Activated CD4-positive, alpha-beta T cell treated with anti-CD3 and anti-CD28 coated beads, Interleukin-10, Interleukin-2, amounts not matched to agents 100 ng/mL and 50 ng/mL, durations not matched to agents 16 hours and 8 hours (primary cell): ENCODE measurements around the gene SNRPA.
A peak's percentile ranks its signal among the peaks of the same experiment; 100 is the strongest.
"Not testable (repeated sequence)": the region's sequence is repeated elsewhere in the genome, so short reads cannot be mapped to it uniquely, and the experiment has no call there.

Experiments used
- DNase-seq: peaks from one replicate; pipeline ENCODE4 v3.0.0-alpha.2; 2020

SNRPA gene

DNA sequence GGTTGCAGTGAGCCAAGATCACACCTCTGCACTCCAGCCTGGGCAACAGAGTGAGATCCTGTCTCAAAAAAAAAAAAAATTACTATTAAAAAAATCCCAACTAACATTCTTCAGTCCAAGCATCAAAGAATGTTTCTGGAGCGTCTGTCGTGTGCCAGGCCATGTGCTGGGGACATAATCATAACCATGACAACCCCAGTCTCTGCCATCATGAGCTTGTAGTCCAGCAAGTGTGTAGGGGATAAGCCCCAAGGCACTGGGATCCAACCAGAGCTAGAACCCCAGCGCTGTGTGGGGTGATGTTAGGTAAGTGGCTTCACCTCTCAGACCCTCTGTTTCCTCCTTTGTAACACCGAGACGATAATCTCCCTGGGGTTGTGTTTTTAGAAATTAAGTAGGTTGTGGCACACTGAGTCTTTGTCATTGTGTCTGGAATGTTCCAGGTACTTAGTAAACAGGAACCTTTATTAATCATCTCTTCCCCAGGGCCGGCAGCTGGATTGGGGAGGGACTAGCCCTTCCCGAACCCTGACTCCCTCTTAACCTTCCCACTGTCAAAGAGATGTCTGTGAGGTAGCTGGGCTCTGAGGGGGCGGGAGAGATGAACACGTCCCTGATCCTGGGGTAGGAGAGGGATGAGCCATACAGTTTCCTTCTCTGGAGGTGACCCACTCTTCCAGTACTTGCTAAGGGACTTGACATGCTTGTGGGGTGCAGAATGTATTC, 28.9 kb upstream of the SNRPA start:
- DNase-seq: no peak

DNA sequence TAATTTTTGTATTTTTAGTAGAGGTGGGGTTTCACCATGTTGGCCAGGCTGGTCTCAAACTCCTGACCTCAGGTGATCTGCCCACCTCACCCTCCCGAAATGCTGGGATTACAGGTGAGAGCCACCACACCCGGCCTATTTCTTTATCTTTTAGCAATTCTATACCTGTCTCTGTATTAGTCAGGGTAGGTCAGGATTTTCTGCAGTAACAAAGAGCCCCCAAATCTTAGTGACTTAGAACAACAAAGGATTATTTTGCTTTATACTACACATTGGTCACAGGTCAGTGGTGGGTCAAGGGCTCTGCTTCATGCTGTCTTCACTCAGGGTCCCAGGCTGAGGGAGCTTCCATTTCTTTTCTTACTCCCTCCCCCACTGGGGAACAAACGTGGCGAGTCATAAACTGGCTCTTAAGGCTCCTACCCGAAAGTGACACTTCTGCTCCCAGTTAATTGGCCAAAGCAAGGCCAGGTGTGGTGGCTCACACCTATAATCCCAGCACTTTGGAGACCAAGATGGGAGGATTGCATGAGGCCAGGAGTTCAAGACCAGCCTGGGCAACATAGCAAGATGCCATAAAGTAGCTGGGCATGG, 27.2 kb upstream of the SNRPA start:
- DNase-seq: no peak

DNA sequence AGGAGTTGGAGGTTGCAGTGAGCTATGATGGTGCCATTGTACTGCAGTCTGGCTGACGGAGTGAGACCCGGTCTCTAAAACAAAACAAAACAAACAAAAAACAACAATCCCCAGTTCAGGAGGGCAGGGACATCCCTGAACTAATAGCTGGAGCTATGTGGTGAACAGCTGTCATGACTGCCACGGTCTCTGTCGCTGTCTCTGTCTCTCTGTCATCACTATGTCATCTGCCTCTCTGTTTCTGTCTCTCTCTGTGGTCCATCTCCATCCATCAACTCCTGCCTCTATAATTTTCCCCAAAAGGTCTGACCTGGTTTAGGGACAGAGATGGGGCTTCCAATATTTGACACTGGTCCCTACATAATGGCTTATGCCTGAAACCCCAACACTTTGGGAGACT, 26.7 kb upstream of the SNRPA start:
- DNase-seq: no peak

DNA sequence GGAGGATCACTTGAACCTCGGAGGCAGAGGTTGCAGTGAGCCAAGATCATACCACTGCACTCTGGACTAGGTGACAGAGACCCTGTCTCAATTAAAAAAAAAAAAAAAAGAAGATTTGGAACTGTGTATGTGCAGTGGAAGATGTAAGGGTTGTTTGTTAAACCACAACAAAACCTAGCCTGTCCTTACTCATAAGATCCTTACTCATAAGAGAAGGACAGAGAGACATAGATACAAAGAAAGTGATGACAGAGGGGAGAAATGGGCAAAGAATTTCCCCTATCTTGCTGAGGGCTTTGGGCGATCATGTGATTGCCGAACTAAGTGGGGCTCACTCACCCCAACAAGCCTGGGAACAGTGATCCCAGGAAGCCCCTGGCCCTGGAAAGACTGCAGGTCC, 26.1 kb upstream of the SNRPA start:
- peak; percentile 51 for DNase-seq

DNA sequence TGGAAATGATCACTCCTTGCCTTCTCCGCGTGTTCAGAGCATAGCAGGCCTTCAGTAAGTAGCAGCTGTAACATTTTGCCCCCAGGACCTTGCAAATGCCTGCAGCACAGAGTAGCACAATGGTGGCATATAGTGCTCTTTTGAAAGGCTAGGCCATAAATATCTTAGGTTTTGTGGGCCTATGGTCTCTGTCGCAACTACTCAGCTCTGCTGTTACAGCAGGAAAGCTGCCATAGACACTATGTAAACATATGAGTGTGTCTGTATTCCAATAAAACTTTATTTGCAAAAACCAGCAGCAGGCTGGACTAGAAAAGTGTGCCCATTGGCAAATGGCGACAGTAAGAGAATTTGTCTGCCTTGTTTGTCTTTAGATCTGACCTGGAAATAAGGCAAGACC, 24.7 kb upstream of the SNRPA start:
- DNase-seq: no peak

DNA sequence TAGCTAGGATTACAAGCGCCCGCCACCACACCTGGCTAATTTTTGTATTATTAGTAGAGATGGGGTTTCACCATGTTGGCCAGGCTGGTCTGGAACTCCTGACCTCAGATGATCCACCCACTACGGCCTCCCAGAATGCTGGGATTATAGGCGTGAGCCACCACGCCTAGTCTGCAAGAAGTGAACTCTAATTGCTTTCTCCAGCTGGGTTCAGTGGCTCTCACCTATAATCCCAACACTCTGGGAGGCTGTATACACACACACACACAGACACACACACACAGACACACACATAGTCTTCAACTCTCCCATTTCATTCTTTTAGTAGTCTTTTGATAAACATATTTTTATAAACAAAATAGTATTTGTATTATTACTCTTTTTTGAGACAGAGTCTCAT, 20.9 kb upstream of the SNRPA start:
- DNase-seq: not testable (repeated sequence)

DNA sequence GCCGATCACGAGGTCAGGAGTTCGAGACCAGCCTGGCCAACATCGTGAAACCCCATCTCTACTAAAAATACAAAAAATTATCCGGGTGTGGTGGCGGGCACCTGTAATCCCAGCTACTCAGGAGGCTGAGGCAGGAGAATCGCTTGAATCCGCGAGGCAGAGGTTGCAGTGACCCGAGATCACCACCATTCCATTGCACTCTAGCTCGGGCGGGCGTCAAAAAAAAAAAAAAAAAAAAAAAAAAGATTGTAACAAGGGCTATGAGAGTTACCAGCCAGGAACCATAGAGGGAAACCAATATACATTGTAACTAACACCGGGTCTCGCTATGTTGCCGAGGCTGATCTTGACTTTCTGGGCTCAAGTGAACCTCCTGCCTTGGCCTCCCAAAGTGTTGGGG, 18.7 kb upstream of the SNRPA start:
- not testable (repeated sequence) for DNase-seq

DNA sequence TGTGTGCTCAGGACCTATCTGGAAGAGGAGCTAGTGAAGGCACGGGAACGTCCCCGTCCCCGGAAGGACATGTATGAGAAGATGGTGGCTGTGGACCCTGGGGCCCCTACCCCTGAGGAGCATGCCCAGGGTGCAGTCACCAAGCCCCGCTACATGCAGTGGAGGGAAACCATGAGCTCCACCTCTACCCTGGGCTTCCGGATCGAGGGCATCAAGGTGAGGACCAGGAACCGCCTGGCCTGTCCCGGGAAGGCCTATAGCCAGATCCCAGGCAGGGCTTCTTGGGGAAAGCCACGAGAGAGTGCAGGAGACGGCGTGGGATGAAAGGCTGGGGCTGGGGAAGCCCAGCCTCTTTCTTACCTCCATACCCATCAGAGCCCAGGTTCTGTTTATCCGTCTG, 17.9 kb upstream of the SNRPA start:
- DNase-seq: no peak

DNA sequence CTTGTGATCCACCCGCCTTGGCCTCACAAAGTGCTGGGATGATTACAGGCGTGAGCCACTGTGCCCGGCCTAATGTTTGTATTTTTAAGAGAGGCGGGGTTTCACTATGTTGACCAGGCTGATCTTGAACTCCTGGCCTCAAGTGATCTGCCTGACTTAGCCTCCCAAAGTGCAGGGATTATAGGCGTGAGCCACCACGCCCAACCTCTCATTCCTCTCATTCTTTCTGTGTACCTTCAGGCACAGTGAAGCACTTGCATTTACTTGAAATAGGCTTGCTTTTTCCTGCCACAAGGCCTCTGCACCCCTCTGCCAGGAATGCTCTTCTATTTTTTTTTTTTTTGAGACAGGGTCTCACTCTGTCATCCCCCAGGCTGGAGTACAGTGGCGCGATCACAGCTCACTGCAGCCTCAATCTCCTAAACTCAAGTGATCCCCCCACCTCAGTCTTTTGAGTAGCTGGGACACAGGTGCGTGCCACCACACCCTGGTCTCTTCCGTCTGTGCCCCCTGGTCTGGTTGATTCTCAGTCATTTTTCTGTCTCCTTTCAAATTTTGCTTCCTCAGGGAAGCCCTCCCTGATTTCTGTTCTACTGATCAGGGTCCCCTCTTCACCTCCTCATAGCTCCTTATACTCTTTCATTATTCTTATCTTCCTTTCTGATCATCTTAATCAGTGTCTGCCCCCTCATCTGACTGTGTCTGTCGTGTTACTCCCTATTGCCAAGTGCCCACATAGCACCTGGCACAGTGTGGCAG, 15.8 kb upstream of the SNRPA start:
- no peak for DNase-seq

DNA sequence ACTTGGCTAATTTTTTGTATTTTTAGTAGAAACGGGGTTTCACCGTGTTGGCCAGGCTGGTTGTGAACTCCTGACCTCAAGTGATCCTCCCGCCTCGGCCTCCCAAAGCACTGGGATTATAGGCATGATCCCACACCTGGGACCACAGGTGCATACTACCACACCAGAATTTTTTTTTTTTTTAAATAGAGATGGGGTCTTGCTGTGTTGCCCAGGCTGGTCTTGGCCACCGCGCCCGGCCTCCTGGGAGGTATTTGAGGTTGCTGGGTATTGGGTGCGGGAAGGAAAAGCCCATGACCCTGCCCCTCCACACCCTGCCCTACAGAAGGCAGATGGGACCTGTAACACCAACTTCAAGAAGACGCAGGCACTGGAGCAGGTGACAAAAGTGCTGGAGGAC, 14.3 kb upstream of the SNRPA start:
- DNase-seq: no peak

DNA sequence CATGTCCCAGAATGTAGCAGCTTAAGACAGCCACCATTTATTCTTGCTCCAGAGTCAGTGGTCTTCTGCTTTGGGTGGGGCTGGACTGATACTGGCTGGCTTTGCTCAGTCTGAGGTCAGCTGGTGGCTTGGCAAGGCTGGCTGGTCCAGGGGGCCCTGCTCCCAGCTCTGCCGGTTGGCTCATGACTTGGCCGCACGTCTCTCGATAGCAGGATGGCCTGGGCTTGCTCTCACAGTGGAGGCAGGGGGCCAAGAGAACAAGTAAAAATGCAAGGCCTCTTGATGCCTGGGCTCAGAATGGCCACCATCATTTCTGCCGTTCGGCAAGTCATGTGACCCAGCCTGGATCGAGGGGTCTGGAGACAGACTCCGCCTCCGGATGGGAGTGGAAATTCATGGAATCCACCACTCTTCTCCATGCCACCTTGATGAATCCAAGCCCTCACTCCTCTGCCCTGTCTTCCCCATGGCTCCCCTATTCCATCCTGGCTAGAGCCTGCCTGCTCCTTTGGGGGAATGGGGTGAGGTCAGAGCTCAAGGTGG, 13.8 kb upstream of the SNRPA start:
- DNase-seq: no peak

DNA sequence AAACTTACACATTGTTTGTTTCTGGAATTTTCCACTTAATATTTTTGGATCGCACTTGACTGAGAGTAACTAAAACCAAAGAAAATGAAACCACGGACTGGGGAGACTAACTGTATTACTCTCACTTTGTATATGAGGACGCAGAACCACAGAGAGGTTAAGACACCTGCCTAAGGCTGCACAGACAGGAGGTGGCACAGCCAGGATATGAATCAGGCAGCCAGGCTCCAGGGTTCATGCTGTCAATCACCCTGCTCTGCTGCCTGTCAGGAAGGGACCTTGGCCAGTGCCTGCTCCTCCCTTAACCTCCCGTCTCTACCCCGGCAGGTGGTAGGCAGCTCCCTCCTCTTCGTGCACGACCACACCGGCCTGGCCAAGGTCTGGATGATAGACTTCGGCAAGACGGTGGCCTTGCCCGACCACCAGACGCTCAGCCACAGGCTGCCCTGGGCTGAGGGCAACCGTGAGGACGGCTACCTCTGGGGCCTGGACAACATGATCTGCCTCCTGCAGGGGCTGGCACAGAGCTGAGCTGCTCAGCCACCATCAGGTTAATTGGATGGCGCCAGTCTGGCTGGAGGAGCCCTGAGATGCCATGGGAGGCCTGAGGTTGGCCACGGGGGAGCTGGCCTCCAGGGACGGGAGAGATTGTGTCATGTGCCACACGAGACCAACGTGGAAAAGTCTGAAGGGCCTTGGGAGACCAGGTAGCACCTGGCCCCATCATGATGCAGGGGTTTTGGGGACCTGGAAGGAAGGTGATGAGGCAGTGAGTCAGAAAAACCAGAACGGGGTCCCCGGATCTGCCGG, 11.8 kb upstream of the SNRPA start:
- peak; percentile 44 for DNase-seq

DNA sequence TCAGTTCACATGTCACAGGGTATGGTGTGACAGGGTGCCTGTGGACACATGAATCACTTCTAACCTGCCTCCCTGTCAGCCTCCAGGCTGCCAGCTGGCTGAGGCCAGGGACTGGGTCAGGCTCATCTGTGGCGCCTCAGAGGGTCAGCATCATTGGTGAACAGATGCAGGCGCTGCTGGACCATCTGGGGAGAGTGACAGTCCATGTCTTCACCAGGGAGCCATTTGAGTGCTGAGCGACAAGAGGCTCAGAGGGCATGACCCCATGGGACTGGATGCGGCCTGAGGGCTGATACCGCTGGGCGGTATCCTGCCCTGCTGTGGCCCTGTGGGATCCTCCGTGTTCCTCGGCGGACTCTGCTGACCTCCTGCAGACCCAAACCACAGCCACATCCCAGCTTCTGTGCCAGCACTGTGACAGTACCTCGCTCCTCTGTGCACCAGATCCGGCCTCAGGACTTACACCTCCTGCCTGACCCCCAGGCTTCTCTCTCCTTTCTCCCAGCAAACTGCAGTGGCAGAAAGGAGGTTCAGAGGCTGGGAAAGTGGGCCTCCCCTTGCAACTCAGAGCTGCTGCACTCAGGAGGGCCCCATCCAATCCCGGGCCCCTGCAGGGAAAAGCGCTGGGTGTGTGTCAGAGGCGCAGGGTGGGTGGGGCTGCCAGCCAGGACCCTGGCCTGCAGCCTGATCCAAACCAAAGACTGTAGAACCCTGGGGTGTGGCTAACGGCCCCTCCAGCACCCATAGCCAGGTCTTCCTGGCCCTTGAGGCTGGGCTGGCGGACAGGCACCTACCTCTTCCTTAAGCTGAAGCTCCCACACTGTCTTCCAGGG, 10.9 kb upstream of the SNRPA start:
- no peak for DNase-seq

DNA sequence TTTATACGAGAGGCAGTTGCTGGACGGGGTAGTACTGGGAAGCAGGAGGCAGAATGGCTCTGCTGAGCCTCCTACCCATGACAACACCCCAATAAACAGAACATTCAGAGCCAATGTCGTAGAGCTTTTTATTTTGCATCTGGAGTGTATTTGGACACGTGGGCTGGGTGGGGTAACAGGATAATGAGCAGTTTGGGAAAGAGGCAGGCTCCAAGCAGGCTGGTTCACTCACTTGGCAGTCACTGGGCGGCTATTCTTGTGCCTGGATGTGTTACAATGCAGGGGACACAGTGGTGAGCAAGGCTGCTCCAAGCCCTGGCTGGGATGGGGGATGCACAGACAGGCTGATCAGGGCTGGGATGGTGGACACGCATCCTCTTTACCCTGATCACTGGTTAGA, 10.3 kb upstream of the SNRPA start:
- no peak for DNase-seq

DNA sequence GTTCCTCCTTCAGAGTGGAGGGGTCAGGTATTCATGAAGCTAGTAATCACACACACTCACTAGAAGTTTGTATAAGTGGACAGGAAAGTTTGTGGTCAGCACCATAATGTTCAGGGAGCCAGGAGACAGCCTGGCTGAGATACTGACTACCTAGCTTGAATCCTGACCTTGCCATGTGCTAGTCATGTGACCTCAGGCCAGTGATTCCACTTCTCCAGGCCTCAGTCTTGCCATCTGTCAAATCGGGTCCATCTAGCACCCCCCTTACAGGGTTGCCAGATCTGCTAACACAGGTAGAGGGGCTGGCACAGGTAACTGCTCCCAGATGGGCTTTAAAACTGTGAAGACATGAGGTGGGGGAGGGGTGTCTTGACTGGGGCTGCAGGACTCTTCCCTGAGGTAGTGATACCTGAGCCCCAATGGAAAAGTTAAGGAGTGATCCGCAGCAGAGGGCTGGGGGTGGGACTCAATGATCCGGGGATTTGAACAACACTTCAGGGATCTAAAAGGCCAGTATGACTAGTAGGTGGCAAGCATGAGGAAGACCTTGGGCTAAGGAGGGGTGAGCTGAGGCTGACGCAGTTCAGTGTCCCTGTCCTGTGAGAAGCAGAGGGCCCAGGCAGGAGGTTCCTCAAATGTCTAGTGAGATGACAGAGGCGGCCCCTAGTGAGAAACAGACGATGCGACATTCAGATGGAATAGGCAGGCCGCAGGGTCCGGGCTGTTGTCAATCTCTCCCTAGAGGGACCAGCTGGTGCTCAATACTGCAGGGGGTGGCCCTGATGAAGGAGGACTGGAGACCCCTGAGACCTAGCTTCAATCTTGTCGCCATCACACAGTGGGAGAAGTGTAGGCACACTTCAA, 9.2 kb upstream of the SNRPA start:
- no peak for DNase-seq

DNA sequence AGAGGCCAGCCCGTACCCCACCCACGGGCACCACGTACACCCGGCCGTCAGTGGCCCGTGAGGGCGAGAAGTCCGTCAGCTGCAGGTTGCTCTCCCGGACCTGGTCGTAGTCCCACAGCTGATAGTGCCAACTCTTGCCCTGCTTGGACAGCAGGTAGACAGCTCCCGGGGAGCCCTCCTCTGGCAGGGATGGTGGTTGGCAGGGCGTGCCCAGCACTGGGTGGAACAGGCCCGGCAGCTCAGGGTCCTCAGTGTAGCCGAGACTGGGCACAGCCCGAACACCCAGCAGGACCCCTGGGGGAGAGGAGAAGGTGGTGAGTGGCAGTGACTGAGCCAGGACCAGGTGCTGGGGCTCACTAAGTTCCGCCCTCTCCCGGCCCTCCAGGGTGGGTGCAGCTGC, 8.5 kb upstream of the SNRPA start:
- no peak for DNase-seq

DNA sequence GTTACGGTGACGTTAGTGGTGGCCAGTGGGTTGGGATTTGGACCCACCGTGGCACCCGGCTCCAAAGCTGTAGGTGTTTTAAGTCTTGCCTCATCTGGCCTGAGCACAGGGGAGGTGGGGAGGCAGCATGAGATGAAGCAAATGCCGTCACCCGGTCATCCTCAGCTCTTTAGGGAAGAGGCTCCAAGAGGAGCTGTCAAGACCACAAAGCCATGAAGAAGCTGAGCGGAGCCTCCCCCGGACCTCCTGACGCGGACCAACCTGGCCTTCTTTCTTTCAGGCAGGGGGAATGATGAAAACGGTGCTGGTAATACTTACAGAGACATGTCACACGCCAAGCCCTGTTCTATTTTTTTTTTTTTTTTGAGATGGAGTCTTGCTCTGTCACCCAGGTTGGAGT, 8.1 kb upstream of the SNRPA start:
- no peak for DNase-seq

DNA sequence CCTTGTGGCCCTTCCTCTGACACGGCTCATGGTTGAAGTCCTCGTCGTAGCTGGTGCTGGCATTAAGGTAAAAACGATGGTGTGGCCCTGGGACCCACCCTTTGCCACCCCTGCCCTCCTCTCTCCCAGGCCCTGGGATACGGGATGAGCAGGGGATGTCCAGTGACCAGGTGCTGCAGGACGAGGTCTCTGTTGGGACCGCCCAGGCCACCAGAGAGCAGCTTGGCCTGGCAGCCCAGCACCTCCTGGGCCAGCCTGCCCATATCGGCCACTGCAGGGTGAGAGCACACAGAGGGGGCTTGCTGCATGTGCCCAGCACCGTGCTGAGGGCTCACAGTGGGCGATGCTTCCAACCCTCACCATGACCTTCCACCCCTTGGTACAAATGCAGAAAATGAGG, 7.1 kb upstream of the SNRPA start:
- DNase-seq: no peak

DNA sequence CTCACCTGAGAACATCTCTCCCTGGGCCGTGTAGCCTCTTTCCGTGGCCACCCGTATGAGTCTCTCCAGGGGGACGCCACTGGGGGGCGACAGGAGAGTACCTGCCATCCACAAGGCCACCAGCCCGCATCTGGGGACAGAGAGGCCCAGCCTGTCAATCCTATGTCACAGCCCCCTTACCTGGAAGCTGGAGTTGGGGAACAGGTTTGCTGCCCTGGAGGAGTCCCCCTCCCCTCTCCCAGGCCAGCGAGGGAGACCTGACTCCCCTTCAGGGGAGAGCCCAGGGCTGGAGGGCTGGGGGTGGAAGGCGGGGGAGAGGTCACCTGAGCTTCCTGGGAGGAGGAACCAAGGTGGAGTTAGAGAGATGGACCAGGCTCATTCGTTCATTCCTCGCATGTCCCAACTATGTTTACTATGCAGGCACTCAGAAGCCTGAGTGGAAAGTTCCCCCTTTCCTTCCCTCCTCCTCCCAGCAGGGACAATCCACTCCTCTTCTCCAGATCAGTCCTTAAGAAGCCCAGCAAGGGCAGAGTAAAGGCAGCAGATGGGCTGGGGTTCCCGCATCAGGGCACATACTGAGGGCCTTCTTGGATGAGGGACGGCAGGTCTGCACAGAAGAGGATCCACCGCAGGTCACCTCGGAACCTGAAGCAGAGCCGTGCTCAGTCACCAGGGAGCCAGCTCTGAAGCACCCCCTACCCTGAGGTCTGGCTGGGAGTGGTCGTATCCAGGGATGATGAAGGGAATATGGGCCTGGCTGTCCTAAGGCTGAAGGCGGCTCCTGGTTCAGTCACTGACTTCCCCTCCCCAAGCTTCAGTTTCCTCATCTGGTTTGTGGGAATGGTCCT, 6.2 kb upstream of the SNRPA start:
- DNase-seq: no peak

DNA sequence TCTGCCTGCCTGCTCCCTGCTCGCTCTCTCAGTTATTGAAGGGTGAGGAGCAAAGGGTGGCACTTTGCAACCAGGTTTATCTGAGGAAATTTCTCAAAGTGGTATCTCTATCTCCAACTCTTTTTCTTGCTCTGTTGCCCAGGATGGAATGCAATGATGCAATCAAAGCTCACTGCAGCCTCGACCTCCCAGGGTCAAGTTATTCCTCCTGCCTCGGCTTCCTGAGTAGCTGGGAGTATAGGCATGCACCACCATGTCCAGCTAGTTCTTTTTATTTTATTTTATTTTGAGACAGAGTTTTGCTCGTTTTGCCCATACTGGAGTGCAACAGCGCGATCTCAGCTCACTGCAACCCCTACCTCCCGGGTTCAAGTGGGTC, 5.6 kb upstream of the SNRPA start:
- DNase-seq: no peak
